Body of pancreas (tissue), 4 donors: ENCODE data around the gene PHLDB1.

ENCODE experiments used
- POLR2A ChIP-seq, 3 donors: fragments of 450-650 bp; IDR thresholded peaks; one replicate each; pipeline ENCODE4 v1.6.1; 2016; ENCODE audit warnings: antibody characterized with exemption in 3 of 3, mild to moderate bottlenecking in 2 of 3
- TF ChIP-seq, protein P1 (sequence below), 7 experiments: fragments of 450-650 bp in 4 of 7; fragments of 200-600 bp in 3 of 7; sonication (generic) in 3 of 7; IDR thresholded peaks; one replicate each; pipeline ENCODE4 v1.5.1; 2016 to 2019; ENCODE audit warnings: antibody characterized with exemption in 7 of 7

- TF ChIP-seq, protein P1, sequence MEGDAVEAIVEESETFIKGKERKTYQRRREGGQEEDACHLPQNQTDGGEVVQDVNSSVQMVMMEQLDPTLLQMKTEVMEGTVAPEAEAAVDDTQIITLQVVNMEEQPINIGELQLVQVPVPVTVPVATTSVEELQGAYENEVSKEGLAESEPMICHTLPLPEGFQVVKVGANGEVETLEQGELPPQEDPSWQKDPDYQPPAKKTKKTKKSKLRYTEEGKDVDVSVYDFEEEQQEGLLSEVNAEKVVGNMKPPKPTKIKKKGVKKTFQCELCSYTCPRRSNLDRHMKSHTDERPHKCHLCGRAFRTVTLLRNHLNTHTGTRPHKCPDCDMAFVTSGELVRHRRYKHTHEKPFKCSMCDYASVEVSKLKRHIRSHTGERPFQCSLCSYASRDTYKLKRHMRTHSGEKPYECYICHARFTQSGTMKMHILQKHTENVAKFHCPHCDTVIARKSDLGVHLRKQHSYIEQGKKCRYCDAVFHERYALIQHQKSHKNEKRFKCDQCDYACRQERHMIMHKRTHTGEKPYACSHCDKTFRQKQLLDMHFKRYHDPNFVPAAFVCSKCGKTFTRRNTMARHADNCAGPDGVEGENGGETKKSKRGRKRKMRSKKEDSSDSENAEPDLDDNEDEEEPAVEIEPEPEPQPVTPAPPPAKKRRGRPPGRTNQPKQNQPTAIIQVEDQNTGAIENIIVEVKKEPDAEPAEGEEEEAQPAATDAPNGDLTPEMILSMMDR (IDR thresholded peaks at IDR 0.05), result no peak
- TF ChIP-seq POLR2A (IDR thresholded peaks at IDR 0.05), result no peak
Observed at GRCh38 chr11:118574636-118575035, 32.8 kb upstream of the PHLDB1 start.
